Fibroblast of pulmonary artery (primary cell): ENCODE measurements around the gene CNGB1.
"Not testable (repeated sequence)": the region's sequence is repeated elsewhere in the genome, so short reads cannot be mapped to it uniquely, and the experiment has no call there.

Source experiments
- DNase-seq: peaks from one replicate; pipeline ENCODE4 v3.0.0-alpha.2; 2010; ENCODE audit warnings: low read depth
- H3K4me3 ChIP-seq: replicated peaks from 2 replicates; pipeline ENCODE4 v1.5.1; 2011; ENCODE audit warnings: low read depth, mild to moderate bottlenecking, control low read depth, low read length, moderate library complexity
- CTCF ChIP-seq: IDR thresholded peaks from 2 replicates; pipeline ENCODE4 v1.5.1; 2011; ENCODE audit warnings: mild to moderate bottlenecking, control low read depth, low read length, inconsistent platforms; ENCODE audit errors: missing control alignments

The CNGB1 gene

GRCh38 chr16:57883480-57883879 lies 87.4 kb downstream of the CNGB1 start:
- H3K4me3 ChIP-seq, result no peak overlapping the region
- TF ChIP-seq CTCF, result no peak
- no peak for DNase-seq

- H3K4me3 ChIP-seq, result no peak overlapping the region
- no peak for DNase-seq
- no peak for TF ChIP-seq CTCF
Observed at GRCh38 chr16:57882792-57883191, 88.1 kb downstream of the CNGB1 start.

- DNase-seq, result no peak
- no peak for TF ChIP-seq CTCF
- no peak overlapping the region for H3K4me3 ChIP-seq
Observed at GRCh38 chr16:57882206-57882605, 88.7 kb downstream of the CNGB1 start.

- no peak for TF ChIP-seq CTCF
- H3K4me3 ChIP-seq, result no peak overlapping the region
- DNase-seq, result no peak
Observed at GRCh38 chr16:57878586-57878985, 92.3 kb downstream of the CNGB1 start.

- no peak overlapping the region for H3K4me3 ChIP-seq
- DNase-seq, result no peak
- TF ChIP-seq CTCF, result no peak
Observed at GRCh38 chr16:57876210-57876609, 94.7 kb downstream of the CNGB1 start.

- no peak for DNase-seq
- no peak for TF ChIP-seq CTCF
- H3K4me3 ChIP-seq, result no peak overlapping the region
Observed at GRCh38 chr16:57875347-57875746, 95.6 kb downstream of the CNGB1 start.

- DNase-seq, result no peak
- H3K4me3 ChIP-seq, result no peak overlapping the region
- TF ChIP-seq CTCF, result no peak
Observed at GRCh38 chr16:57873218-57873617, 97.7 kb downstream of the CNGB1 start.

GRCh38 chr16:57872764-57873163 lies 98.2 kb downstream of the CNGB1 start:
- DNase-seq, H3K4me3 ChIP-seq: not testable (repeated sequence)
